ENCODE results near the gene CLDN14. TPM values are rescaled to one million over a fixed set of nuclear protein-coding genes. Genes with fewer than 3 reads are reported as not detected.

Gene CLDN14
- total RNA-seq, 1 experiment from 2014 or later = not detected

DNA sequence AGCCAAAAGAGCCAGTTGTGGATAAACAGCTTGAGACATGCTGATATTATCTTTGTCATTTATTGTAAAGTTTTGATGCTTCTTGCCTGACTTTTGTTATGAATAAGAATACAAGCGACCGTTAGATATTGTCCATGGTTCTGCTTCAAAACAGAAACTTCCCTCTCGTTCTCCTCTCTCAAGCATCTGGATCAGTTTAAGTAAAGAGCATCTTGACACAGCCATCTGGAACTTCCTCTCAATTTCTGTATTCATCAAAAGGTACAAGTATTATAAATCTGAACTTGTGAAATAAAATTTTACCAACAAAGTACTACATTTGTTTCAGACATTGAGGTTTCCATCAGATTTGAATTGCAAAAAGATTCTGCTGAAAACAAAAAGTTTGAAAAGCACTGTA lies 36.4 kb upstream of the CLDN14 start:
- no peaks in the 10 kb centered on the region for H3K4me1 Mint-ChIP-seq (ENCODE audit: insufficient read depth, unreplicated experiment)
- intact Hi-C loops (cut with micrococcal nuclease) = no loop called here
- POLR2A ChIA-PET = no interaction called here
- no peak overlapping the region for H3K4me3 Mint-ChIP-seq (ENCODE audit: unreplicated experiment)
- H3K27me3 Mint-ChIP-seq (ENCODE audit: insufficient read depth, unreplicated experiment) = no peaks in the 10 kb centered on the region
- BruUV-seq (replicated peaks) = no TSS peak
- H3K27ac Mint-ChIP-seq (ENCODE audit: low read depth, unreplicated experiment) = no peak overlapping the region
- no peak for TF ChIP-seq CTCF (IDR thresholded peaks at IDR 0.05; ENCODE audit: unreplicated experiment)
- no peak for DNase-seq (ENCODE audit: unreplicated experiment)
- no peaks in the 10 kb centered on the region for H3K9me3 Mint-ChIP-seq (ENCODE audit: unreplicated experiment)
- no peaks in the 10 kb centered on the region for H3K36me3 Mint-ChIP-seq (ENCODE audit: insufficient read depth, unreplicated experiment)
- CTCF ChIA-PET = interaction anchor here (0.6 kb wide), 1 partner anchor 412 kb away, joined by 3 read pairs; no protein-coding TSS in a partner anchor

GRCh38 chr21:36513430-36513829 lies 33.5 kb upstream of the CLDN14 start:
- Mint-ChIP-seq H3K4me3 (ENCODE audit: unreplicated experiment) (no peak overlapping the region), H3K9me3 (ENCODE audit: unreplicated experiment) (no peaks in the 10 kb centered on the region), H3K27ac (ENCODE audit: low read depth, unreplicated experiment) (no peak overlapping the region), H3K27me3 (ENCODE audit: insufficient read depth, unreplicated experiment) (no peaks in the 10 kb centered on the region), H3K36me3 (ENCODE audit: insufficient read depth, unreplicated experiment) (no peaks in the 10 kb centered on the region), H3K4me1 (ENCODE audit: insufficient read depth, unreplicated experiment) (no peaks in the 10 kb centered on the region)
- BruUV-seq (replicated peaks) = no TSS peak
- CTCF ChIA-PET = interaction anchor here (0.8 to 1.2 kb wide), 3 partner anchors 9 to 118 kb away, joined by 3 to 8 read pairs (median 4); no protein-coding TSS in a partner anchor
- intact Hi-C loops (cut with micrococcal nuclease) = no loop called here
- no peak for DNase-seq (ENCODE audit: unreplicated experiment)
- TF ChIP-seq CTCF (IDR thresholded peaks at IDR 0.05; ENCODE audit: unreplicated experiment) = no peak
- POLR2A ChIA-PET = no interaction called here

- no peak overlapping the region for H3K27ac Mint-ChIP-seq (ENCODE audit: low read depth, unreplicated experiment)
- BruUV-seq (replicated peaks) = no TSS peak
- no peaks in the 10 kb centered on the region for H3K9me3 Mint-ChIP-seq (ENCODE audit: unreplicated experiment)
- H3K4me1 Mint-ChIP-seq (ENCODE audit: insufficient read depth, unreplicated experiment) = no peaks in the 10 kb centered on the region
- TF ChIP-seq CTCF (IDR thresholded peaks at IDR 0.05; ENCODE audit: unreplicated experiment) = no peak
- POLR2A ChIA-PET = no interaction called here
- CTCF ChIA-PET = interaction anchor here (0.8 to 1.2 kb wide), 3 partner anchors 8 to 118 kb away, joined by 3 to 8 read pairs (median 4); no protein-coding TSS in a partner anchor
- intact Hi-C loops (cut with micrococcal nuclease) = no loop called here
- DNase-seq (ENCODE audit: unreplicated experiment) = no peak
- no peaks in the 10 kb centered on the region for H3K27me3 Mint-ChIP-seq (ENCODE audit: insufficient read depth, unreplicated experiment)
- no peaks in the 10 kb centered on the region for H3K36me3 Mint-ChIP-seq (ENCODE audit: insufficient read depth, unreplicated experiment)
- H3K4me3 Mint-ChIP-seq (ENCODE audit: unreplicated experiment) = no peak overlapping the region
Observed at GRCh38 chr21:36512971-36513370, 33.0 kb upstream of the CLDN14 start.

GRCh38 chr21:36511484-36512220 lies 31.7 kb upstream of the CLDN14 start:
- DNase-seq (ENCODE audit: unreplicated experiment) = no peak
- Mint-ChIP-seq H3K9me3 (ENCODE audit: unreplicated experiment) (no peaks in the 10 kb centered on the region), H3K27me3 (ENCODE audit: insufficient read depth, unreplicated experiment) (no peaks in the 10 kb centered on the region), H3K4me1 (ENCODE audit: insufficient read depth, unreplicated experiment) (no peaks in the 10 kb centered on the region), H3K4me3 (ENCODE audit: unreplicated experiment) (no peak overlapping the region), H3K27ac (ENCODE audit: low read depth, unreplicated experiment) (no peak overlapping the region), H3K36me3 (ENCODE audit: insufficient read depth, unreplicated experiment) (no peaks in the 10 kb centered on the region)
- TF ChIP-seq CTCF (IDR thresholded peaks at IDR 0.05; ENCODE audit: unreplicated experiment) = no peak
- no TSS peak for BruUV-seq (replicated peaks)
- POLR2A ChIA-PET = no interaction called here
- intact Hi-C loops (cut with micrococcal nuclease) = no loop called here
- CTCF ChIA-PET = interaction anchor here (0.6 to 0.9 kb wide), 2 partner anchors 90 to 343 kb away, joined by 3 to 6 read pairs; no protein-coding TSS in a partner anchor
